KMS-11 (cell line): ENCODE data around the gene NKAIN4.

Experiments used
- H2AFZ ChIP-seq: fragments of 200-600 bp; sonication (generic); 2 replicates; pipeline ENCODE4 v1.6.1; 2016; ENCODE audit warnings: antibody characterized with exemption, mixed run types, low read depth
- H3K27ac ChIP-seq: fragments of 200-600 bp; sonication (generic); 2 replicates; pipeline ENCODE4 v1.6.1; 2016; ENCODE audit warnings: mild to moderate bottlenecking, mixed run types
- H3K27me3 ChIP-seq: fragments of 200-600 bp; sonication (generic); 2 replicates; pipeline ENCODE4 v1.6.1; 2017; ENCODE audit warnings: mild to moderate bottlenecking, low read depth, mixed run types, moderate library complexity; ENCODE audit not compliant: insufficient read depth
- H3K36me3 ChIP-seq: fragments of 200-600 bp; sonication (generic); 2 replicates; pipeline ENCODE4 v1.6.1; 2017; ENCODE audit warnings: mild to moderate bottlenecking, mixed run types; ENCODE audit not compliant: insufficient read depth
- H3K4me1 ChIP-seq: fragments of 200-600 bp; sonication (generic); 2 replicates; pipeline ENCODE4 v1.6.1; 2016; ENCODE audit warnings: mild to moderate bottlenecking, low read depth, mixed run types; ENCODE audit not compliant: poor library complexity, severe bottlenecking
- H3K4me2 ChIP-seq: fragments of 200-600 bp; sonication (generic); 2 replicates; pipeline ENCODE4 v1.7.0; 2016; ENCODE audit warnings: mild to moderate bottlenecking, mixed run types
- H3K4me3 ChIP-seq: fragments of 200-600 bp; sonication (generic); IDR thresholded peaks from 2 replicates; pipeline ENCODE4 v1.6.1; 2017; ENCODE audit warnings: low read depth, low read length, mixed read lengths; ENCODE audit not compliant: insufficient read depth
- H3K79me2 ChIP-seq: fragments of 200-600 bp; sonication (generic); 2 replicates; pipeline ENCODE4 v1.6.1; 2016; ENCODE audit warnings: low read depth, mixed run types; ENCODE audit not compliant: insufficient read depth
- H3K9ac ChIP-seq: fragments of 200-600 bp; sonication (generic); 2 replicates; pipeline ENCODE4 v1.6.1; 2016; ENCODE audit warnings: mild to moderate bottlenecking, mixed run types
- H4K20me1 ChIP-seq: fragments of 200-600 bp; sonication (generic); 2 replicates; pipeline ENCODE4 v1.6.1; 2016; ENCODE audit warnings: mild to moderate bottlenecking, mixed run types; ENCODE audit not compliant: insufficient read depth
- CTCF ChIP-seq: fragments of 200-600 bp; sonication (generic); conservative IDR thresholded peaks from 2 replicates; pipeline ENCODE4 v1.6.1; 2017; ENCODE audit warnings: low read depth, mild to moderate bottlenecking, antibody characterized with exemption, low read length, moderate library complexity, mixed read lengths

Gene NKAIN4

GRCh38 chr20:63254232-63254605 is at the start of gene NKAIN4:
Gene NKAIN4 (minus strand): TSS chr20:63254463. CDS start chr20:63254450, 13 bp downstream.
- no peaks in the 10 kb centered on the region for H3K4me1 ChIP-seq
- H3K4me3 ChIP-seq, result no peak within 1 kb of the TSS
- no peak for TF ChIP-seq CTCF
- H3K27ac ChIP-seq, result no peak within 1 kb of the TSS
- H3K4me2 ChIP-seq, result no peak within 1 kb of the TSS
- H2AFZ ChIP-seq, result no peak within 1 kb of the TSS
- no peaks in the 10 kb centered on the region for H4K20me1 ChIP-seq
- peaks cover 94% of the 10 kb centered on the region for H3K27me3 ChIP-seq
- H3K9ac ChIP-seq, result no peak within 1 kb of the TSS
- H3K36me3 ChIP-seq, result no peaks in the 10 kb centered on the region
- no peaks in the 10 kb centered on the region for H3K79me2 ChIP-seq

- Histone ChIP-seq H4K20me1 (no peaks in the 10 kb centered on the region), H3K4me3 (no peak overlapping the region), H3K36me3 (no peaks in the 10 kb centered on the region), H3K27me3 (peaks cover 81% of the 10 kb centered on the region), H2AFZ (no peak overlapping the region), H3K9ac (no peak overlapping the region), H3K79me2 (no peaks in the 10 kb centered on the region), H3K4me2 (no peak overlapping the region), H3K4me1 (no peaks in the 10 kb centered on the region), H3K27ac (no peak overlapping the region)
- no peak for TF ChIP-seq CTCF
Observed at GRCh38 chr20:63303095-63303666, 48.9 kb upstream of the NKAIN4 start.

- no peak for TF ChIP-seq CTCF
- Histone ChIP-seq H3K27me3 (peaks cover 81% of the 10 kb centered on the region), H3K4me2 (no peak overlapping the region)
Observed at GRCh38 chr20:63301671-63302070, 47.4 kb upstream of the NKAIN4 start.

GRCh38 chr20:63298731-63299312 is 44.6 kb upstream of the NKAIN4 start:
- Histone ChIP-seq H3K27me3 (peaks cover 88% of the 10 kb centered on the region), H3K36me3 (no peaks in the 10 kb centered on the region), H3K4me1 (no peaks in the 10 kb centered on the region), H4K20me1 (no peaks in the 10 kb centered on the region), H3K4me2 (no peak overlapping the region), H3K27ac (no peak overlapping the region), H2AFZ (no peak overlapping the region), H3K4me3 (no peak overlapping the region), H3K79me2 (no peaks in the 10 kb centered on the region), H3K9ac (no peak overlapping the region)
- no peak for TF ChIP-seq CTCF

More at GRCh38 chr20:63301671-63302070, 47.4 kb upstream of the NKAIN4 start:
- H3K4me3 ChIP-seq, result no peak overlapping the region
- H3K4me1 ChIP-seq, result no peaks in the 10 kb centered on the region
- no peak overlapping the region for H2AFZ ChIP-seq
- H3K27ac ChIP-seq, result no peak overlapping the region
- H4K20me1 ChIP-seq, result no peaks in the 10 kb centered on the region
- no peaks in the 10 kb centered on the region for H3K36me3 ChIP-seq
- no peak overlapping the region for H3K9ac ChIP-seq
- H3K79me2 ChIP-seq, result no peaks in the 10 kb centered on the region
